ENCODE data around the gene VEGFA.

Gene VEGFA

GRCh38 chr6:43760210-43761168 lies 9.5 kb upstream of the VEGFA start:
- DNase-seq = no peak

GRCh38 chr6:43761666-43762409 lies 8.2 kb upstream of the VEGFA start:
- DNase-seq = no peak

GRCh38 chr6:43762410-43762768 lies 7.6 kb upstream of the VEGFA start:
- DNase-seq = no peak

- DNase-seq = no peak
Measured at GRCh38 chr6:43762966-43763695, 6.9 kb upstream of the VEGFA start.

- DNase-seq = no peak
Measured at GRCh38 chr6:43763812-43764522, 6.0 kb upstream of the VEGFA start.

GRCh38 chr6:43764772-43765171 lies 5.2 kb upstream of the VEGFA start:
- DNase-seq = no peak

GRCh38 chr6:43765776-43766499 lies 4.1 kb upstream of the VEGFA start:
- DNase-seq = no peak

GRCh38 chr6:43766500-43766853 lies 3.5 kb upstream of the VEGFA start:
- no peak for DNase-seq

GRCh38 chr6:43766964-43767461 lies 3.0 kb upstream of the VEGFA start:
- DNase-seq = no peak

- DNase-seq = no peak
Measured at GRCh38 chr6:43767553-43768505, 2.2 kb upstream of the VEGFA start.

GRCh38 chr6:43768506-43768860 lies 1.5 kb upstream of the VEGFA start:
- no peak for DNase-seq

- DNase-seq = peak; percentile 88
Measured at GRCh38 chr6:43768983-43769525, 957 bp upstream of the VEGFA start.

- DNase-seq = no peak
Measured at GRCh38 chr6:43770372-43771209, 580 bp downstream of the VEGFA start.

GRCh38 chr6:43771210-43771857 lies 1.3 kb downstream of the VEGFA start:
- DNase-seq = no peak

- no peak for DNase-seq
Measured at GRCh38 chr6:43771858-43772680, 2.1 kb downstream of the VEGFA start.

- no peak for DNase-seq
Measured at GRCh38 chr6:43772681-43773049, 2.7 kb downstream of the VEGFA start.

GRCh38 chr6:43773050-43773979 lies 3.3 kb downstream of the VEGFA start:
- peak; percentile 33 for DNase-seq

Measured in DMS 273 treated with DMSO at 0.1 percent for 48 hours (cell line).